ENCODE measurements around the gene ENTPD5.
"Not testable (repeated sequence)": the region's sequence is repeated elsewhere in the genome, so short reads cannot be mapped to it uniquely, and the experiment has no call there.

ENTPD5 gene

GRCh38 chr14:73942180-73942579, 76.9 kb downstream of the ENTPD5 start:
- no peak for DNase-seq

GRCh38 chr14:73937012-73937411, 82.1 kb downstream of the ENTPD5 start:
- DNase-seq, result no peak

GRCh38 chr14:73936548-73936947, 82.5 kb downstream of the ENTPD5 start:
- DNase-seq, result no peak

- DNase-seq, result peak; percentile 52
These were observed 83.4 kb downstream of the ENTPD5 start for GRCh38 chr14:73935666-73936065.

- DNase-seq, result no peak
These were observed 94.8 kb downstream of the ENTPD5 start for GRCh38 chr14:73924337-73924736.

- not testable (repeated sequence) for DNase-seq
These were observed 99.6 kb downstream of the ENTPD5 start for GRCh38 chr14:73919457-73919856.

GRCh38 chr14:73916324-73916723, 102.8 kb downstream of the ENTPD5 start:
- DNase-seq, result no peak

GRCh38 chr14:73913256-73913655, 105.8 kb downstream of the ENTPD5 start:
- DNase-seq, result no peak

- DNase-seq, result no peak
These were observed 109.4 kb downstream of the ENTPD5 start for GRCh38 chr14:73909681-73910080.

Data from DMS53 (cell line).